Measurements from ENCODE around the gene CAMK4.

GRCh38 chr5:111320953-111321352 is 96.8 kb downstream of the CAMK4 start:
- TF ChIP-seq CTCF (IDR thresholded peaks at IDR 0.05) (no peak), POLR2A (IDR thresholded peaks at IDR 0.05) (no peak)
